SK-N-MC (cell line): ENCODE results near the gene MTA1.

Experiments used
- DNase-seq: peaks from one replicate; pipeline ENCODE4 v3.0.0-alpha.2; 2011; ENCODE audit warnings: low read depth, low spot score
- H3K27ac ChIP-seq: fragments of 200-600 bp; sonication (generic); 2 replicates; pipeline ENCODE4 v1.5.1; 2016; ENCODE audit warnings: mixed run types
- H3K36me3 ChIP-seq: fragments of 200-600 bp; sonication (generic); 2 replicates; pipeline ENCODE4 v1.6.1; 2017; ENCODE audit warnings: antibody characterized with exemption, low read length, mixed read lengths; ENCODE audit not compliant: insufficient read depth
- H3K4me3 ChIP-seq: fragments of 200-600 bp; sonication (generic); 2 replicates; pipeline ENCODE4 v1.5.1; 2016
- H3K9ac ChIP-seq: fragments of 200-600 bp; sonication (generic); 2 replicates; pipeline ENCODE4 v1.8.0; 2017; ENCODE audit warnings: mixed run types, mixed read lengths; ENCODE audit not compliant: insufficient read length
- H3K9me3 ChIP-seq: fragments of 200-600 bp; sonication (generic); 2 replicates; pipeline ENCODE4 v1.6.1; 2017; ENCODE audit warnings: low read depth, mild to moderate bottlenecking, antibody characterized with exemption, low read length, moderate library complexity, mixed read lengths
- EZH2 ChIP-seq: fragments of 200-600 bp; sonication (generic); IDR thresholded peaks from one replicate; pipeline ENCODE4 v1.6.1; 2017; ENCODE audit warnings: antibody characterized with exemption
- FOXP2 ChIP-seq: optimal IDR thresholded peaks from 2 replicates; pipeline ENCODE3; 2011; ENCODE audit warnings: mild to moderate bottlenecking, moderate library complexity; ENCODE audit not compliant: insufficient read depth; ENCODE audit errors: extremely low read length, control extremely low read depth
- POLR2AphosphoS5 ChIP-seq: IDR thresholded peaks from 2 replicates; pipeline ENCODE4 v1.6.1; 2012; ENCODE audit warnings: mild to moderate bottlenecking, low read depth, low read length, borderline replicate concordance

MTA1 gene

GRCh38 chr14:105476097-105476830 lies 56.6 kb downstream of the MTA1 start:
- Histone ChIP-seq H3K9ac (peak overlapping the region; percentile 91), H3K9me3 (no peaks in the 10 kb centered on the region), H3K36me3 (peaks cover 8% of the 10 kb centered on the region), H3K27ac (peak overlapping the region; percentile 85), H3K4me3 (peak overlapping the region; percentile 96)
- TF ChIP-seq POLR2AphosphoS5 (no peak), FOXP2 (no peak), EZH2 (no peak)
- no peak for DNase-seq

- TF ChIP-seq EZH2 (no peak), FOXP2 (no peak), POLR2AphosphoS5 (no peak)
- Histone ChIP-seq H3K9me3 (no peaks in the 10 kb centered on the region), H3K4me3 (peak overlapping the region; percentile 96), H3K9ac (peak overlapping the region; percentile 91), H3K27ac (peak overlapping the region; percentile 85), H3K36me3 (peaks cover 8% of the 10 kb centered on the region)
- no peak for DNase-seq
Observed at GRCh38 chr14:105476831-105477659, 57.4 kb downstream of the MTA1 start.

GRCh38 chr14:105477660-105478397 lies 58.2 kb downstream of the MTA1 start:
- DNase-seq: no peak
- Histone ChIP-seq H3K27ac (peak overlapping the region; percentile 85), H3K4me3 (peak overlapping the region; percentile 96), H3K9me3 (no peaks in the 10 kb centered on the region), H3K36me3 (peaks cover 8% of the 10 kb centered on the region), H3K9ac (no peak overlapping the region)
- TF ChIP-seq POLR2AphosphoS5 (no peak), FOXP2 (no peak), EZH2 (no peak)

GRCh38 chr14:105478398-105479251 lies 59.0 kb downstream of the MTA1 start:
- Histone ChIP-seq H3K9me3 (no peaks in the 10 kb centered on the region), H3K4me3 (no peak overlapping the region), H3K27ac (peak overlapping the region; percentile 31; the same call in 1 of the 2 replicates), H3K9ac (no peak overlapping the region), H3K36me3 (peaks cover 8% of the 10 kb centered on the region)
- TF ChIP-seq POLR2AphosphoS5 (no peak), EZH2 (no peak), FOXP2 (no peak)
- DNase-seq: no peak

- peak overlapping the region; percentile 97; the same call in 1 of the 2 replicates for H3K27ac ChIP-seq
- no peak overlapping the region for H3K9ac ChIP-seq
- no peaks in the 10 kb centered on the region for H3K9me3 ChIP-seq
- H3K4me3 ChIP-seq: no peak overlapping the region
- DNase-seq: no peak
- no peak for TF ChIP-seq FOXP2
- no peak for TF ChIP-seq POLR2AphosphoS5
- no peak for TF ChIP-seq EZH2
- peaks cover 8% of the 10 kb centered on the region for H3K36me3 ChIP-seq
Observed at GRCh38 chr14:105479431-105480158, 60.0 kb downstream of the MTA1 start.

- Histone ChIP-seq H3K9me3 (no peaks in the 10 kb centered on the region), H3K36me3 (peaks cover 8% of the 10 kb centered on the region), H3K9ac (no peak overlapping the region), H3K27ac (peak overlapping the region; percentile 97), H3K4me3 (peak overlapping the region; percentile 79; the same call in 1 of the 2 replicates)
- no peak for TF ChIP-seq POLR2AphosphoS5
- no peak for TF ChIP-seq EZH2
- no peak for TF ChIP-seq FOXP2
- no peak for DNase-seq
Observed at GRCh38 chr14:105480199-105480746, 60.6 kb downstream of the MTA1 start.
